HG02623 (cell line): Measurements from ENCODE around the gene MMP27.
"Not testable (repeated sequence)": the region's sequence is repeated elsewhere in the genome, so short reads cannot be mapped to it uniquely, and the experiment has no call there.

ENCODE experiments used
- ATAC-seq: cut with Tn5 transposase; IDR thresholded peaks from one replicate; pipeline ENCODE4 v1.9.1; 2021; ENCODE audit warnings: moderate library complexity; ENCODE audit not compliant: unreplicated experiment

MMP27 gene, protein sequence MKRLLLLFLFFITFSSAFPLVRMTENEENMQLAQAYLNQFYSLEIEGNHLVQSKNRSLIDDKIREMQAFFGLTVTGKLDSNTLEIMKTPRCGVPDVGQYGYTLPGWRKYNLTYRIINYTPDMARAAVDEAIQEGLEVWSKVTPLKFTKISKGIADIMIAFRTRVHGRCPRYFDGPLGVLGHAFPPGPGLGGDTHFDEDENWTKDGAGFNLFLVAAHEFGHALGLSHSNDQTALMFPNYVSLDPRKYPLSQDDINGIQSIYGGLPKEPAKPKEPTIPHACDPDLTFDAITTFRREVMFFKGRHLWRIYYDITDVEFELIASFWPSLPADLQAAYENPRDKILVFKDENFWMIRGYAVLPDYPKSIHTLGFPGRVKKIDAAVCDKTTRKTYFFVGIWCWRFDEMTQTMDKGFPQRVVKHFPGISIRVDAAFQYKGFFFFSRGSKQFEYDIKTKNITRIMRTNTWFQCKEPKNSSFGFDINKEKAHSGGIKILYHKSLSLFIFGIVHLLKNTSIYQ

DNA sequence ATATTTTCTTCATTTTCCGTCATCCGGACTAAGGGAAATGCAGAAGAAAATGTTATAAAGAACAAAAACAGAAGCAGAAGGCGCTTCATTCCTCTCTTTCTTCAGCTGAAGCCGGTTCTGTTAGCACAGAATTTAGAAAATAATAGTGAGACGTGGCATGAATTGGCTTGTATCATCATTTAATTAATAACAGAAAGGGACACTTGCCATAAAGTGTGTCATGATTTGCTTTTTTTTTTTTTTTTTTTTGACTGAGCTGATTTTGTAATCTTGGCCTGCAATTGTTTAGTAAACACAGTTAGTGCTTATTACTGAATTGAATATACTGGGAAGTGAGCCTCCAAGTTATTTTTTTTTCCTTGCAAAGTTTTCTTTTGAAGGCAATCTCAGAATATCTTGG is at the start of gene MMP27:
Gene MMP27 (minus strand): TSS at position 144 of the 400 bp plus-strand sequence. CDS start 55 bp downstream, at position 89.
- ATAC-seq: no peak

- ATAC-seq: no peak
Observed at GRCh38 chr11:102753267-102753666, 47.7 kb upstream of the MMP27 start.

DNA sequence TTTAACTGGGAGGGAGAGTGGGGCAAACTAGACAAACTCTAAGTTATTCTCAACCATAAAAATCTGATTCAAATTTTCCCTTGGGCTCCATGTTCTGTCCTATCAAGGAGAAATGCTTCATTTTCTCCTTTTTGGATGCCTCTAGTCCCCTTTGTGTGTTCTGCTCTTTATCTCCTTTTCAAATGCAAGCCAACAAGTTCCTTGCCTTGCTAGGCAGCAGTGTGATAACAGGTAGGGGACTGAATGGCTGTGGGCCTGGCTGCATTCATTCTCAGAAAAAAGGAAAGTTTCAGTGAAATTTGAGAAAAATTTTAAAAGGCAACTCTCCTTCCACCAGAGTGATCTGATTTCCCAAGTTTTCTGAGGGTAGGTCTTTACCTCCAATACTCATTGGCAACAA is 46.1 kb upstream of the MMP27 start:
- no peak for ATAC-seq

GRCh38 chr11:102749101-102749722 is 43.6 kb upstream of the MMP27 start:
- ATAC-seq: no peak

DNA sequence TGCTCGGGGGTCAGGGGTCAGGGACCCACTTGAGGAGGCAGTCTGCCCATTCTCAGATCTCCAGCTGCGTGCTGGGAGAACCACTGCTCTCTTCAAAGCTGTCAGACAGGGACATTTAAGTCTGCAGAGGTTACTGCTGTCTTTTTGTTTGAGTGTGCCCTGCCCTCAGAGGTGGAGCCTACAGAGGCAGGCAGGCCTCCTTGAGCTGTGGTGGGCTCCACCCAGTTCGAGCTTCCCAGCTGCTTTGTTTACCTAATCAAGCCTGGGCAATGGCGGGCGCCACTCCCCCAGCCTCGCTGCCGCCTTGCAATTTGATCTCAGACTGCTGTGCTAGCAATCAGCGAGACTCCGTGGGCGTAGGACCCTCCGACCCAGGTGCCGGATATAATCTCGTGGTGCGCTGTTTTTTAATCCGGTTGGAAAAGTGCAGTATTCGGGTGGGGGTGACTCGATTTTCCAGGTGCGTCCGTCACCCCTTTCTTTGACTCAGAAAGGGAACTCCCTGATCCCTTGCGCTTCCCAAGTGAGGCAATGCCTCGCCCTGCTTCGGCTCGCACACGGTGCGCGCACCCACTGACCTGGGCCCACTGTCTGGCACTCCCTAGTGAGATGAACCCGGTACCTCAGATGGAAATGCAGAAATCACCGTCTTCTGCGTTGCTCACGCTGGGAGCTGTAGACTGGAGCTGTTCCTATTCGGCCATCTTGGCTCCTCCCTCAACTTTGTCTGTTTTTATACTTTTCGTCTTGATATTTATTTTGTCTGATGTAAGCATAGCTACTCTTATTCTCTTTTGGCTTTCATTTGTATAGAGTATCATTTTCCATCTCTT is 41.4 kb upstream of the MMP27 start:
- not testable (repeated sequence) for ATAC-seq

DNA sequence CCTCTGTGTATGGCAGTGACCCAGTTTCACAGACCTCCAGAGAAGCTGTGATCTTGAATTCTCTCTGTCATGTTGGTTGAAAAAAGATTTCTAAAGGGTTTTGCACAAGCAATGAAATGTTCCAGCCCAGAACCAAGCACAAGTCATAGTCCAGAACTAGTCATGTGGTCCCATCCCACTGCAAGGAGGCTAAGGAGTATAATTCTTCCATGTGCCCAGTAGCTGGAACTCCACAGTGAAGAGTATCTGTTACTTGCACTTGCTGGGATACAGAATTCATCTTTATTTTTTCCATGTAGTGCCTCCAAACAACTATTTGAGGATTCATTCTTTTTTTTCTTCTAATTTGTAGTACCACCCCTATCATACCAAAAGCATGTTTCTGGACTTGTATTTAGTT is 29.1 kb upstream of the MMP27 start:
- no peak for ATAC-seq

DNA sequence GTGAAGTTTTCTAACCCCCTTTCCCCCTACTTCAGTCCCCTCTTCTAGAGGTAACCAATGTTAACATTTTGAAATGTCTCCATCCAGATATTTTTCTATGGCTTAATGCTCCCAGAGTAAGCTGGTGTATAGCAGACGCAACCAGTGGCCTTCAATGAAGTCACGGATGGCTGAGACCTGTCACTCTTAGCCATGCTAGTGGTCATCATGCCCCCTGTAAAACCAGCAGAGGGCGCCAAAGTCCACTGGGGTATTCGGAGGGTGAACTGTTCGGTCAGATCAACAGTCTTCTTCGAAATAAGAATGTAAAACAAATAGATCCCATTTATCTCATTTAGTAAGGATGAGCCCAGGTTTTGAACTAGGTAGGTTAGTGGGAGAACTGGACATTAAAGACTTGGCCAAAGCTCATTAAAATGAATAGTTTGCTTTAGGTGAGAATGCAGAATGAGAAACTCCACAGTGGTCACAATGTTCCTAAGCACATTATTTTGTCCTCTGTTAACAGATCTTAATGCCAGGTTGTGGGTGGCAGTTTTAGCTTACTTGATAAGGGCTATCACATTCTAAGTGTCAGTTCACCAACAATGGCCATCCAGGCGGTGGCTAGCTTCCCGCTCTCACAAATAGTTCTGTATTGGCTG is 27.8 kb upstream of the MMP27 start:
- peak; percentile 81 for ATAC-seq

GRCh38 chr11:102730944-102731343 is 25.4 kb upstream of the MMP27 start:
- ATAC-seq: not testable (repeated sequence)

GRCh38 chr11:102729849-102730815 is 24.6 kb upstream of the MMP27 start:
- ATAC-seq: no peak

GRCh38 chr11:102727890-102728289 is 22.3 kb upstream of the MMP27 start:
- ATAC-seq: no peak

GRCh38 chr11:102724904-102725500 is 19.4 kb upstream of the MMP27 start, which contains the start of gene MMP8:
TSS of gene MMP8 (minus strand) at chr11:102724954. CDS start at chr11:102724855, 99 bp downstream.
- no peak for ATAC-seq

- ATAC-seq: no peak
Observed at GRCh38 chr11:102722821-102723220, 17.3 kb upstream of the MMP27 start.

- no peak for ATAC-seq
Observed at GRCh38 chr11:102719620-102720277, 14.2 kb upstream of the MMP27 start.

DNA sequence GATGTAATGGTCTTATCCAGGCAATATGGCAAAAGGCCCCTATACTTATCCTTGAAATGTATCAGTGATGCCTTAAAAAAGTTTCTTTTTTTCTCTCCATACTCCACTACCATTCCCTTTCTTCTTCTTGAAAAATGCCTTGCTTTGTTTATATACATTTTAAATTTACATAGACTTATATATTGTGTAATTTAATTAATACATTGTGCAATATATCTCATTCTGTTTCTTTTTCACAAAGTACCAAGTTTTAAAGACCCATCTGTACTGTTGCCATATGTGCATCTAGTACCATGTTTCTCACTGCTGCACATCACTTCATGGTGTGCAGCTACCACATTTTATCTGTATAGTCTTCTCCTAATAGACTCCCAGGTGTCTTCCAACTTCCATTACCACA is 11.7 kb upstream of the MMP27 start:
- no peak for ATAC-seq

DNA sequence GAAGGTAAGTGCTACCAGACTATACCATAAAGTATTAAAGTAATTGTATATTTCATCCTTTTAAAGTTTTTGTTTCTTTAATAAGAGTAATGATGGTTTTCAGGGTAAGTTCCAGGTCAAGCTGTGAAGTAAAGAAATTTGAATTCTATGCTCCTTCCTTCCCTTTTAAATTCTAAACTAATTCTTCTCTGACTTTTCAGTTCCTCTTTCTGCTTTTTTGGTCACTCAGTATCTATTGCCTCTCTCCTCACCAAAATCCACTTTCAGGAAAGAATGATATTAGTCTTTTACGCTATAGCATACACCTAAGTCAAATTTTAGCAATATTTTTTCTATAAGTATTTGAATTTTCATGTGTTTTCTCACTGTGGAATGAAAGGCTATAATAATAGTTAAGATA is 11.0 kb upstream of the MMP27 start:
- ATAC-seq: peak; percentile 78

DNA sequence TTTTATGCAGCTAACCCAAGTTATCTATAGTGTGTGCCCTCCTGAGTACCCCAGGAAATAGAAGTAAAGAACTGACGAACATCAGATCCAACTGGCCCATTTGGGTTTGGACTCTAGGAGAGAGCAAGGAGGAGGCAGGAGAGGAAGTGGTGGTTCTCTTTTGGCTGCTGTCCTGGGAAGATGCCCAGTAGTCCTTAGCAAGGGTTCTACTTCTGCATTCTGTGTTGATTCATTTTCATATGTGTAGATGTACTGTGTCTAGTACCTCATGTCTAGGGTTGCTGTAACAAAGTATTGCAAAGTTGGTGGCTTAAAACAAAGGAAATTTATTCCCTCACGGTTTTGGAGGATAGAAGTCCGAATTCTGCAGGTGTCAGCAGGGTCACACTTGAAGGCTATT is 6.6 kb upstream of the MMP27 start:
- no peak for ATAC-seq

- ATAC-seq: no peak
Observed at GRCh38 chr11:102709201-102709945, 3.8 kb upstream of the MMP27 start.

DNA sequence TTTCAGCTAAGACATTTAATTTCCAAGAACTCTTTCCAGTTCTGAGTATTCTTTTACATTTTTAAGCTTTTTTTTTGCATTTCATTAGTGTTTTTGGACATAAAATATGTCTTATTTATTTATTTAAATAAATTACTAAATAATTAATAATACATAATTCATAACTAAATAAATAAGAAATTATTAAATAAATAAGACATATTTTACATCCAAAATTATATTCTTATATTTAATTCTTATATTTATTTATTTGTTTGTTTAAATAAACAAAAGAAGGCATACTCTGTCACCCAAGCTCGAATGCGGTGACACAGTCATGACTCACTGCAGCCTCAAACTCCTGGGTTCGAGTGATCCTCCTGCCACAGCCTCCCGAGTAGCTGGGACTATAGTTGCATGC is 3.1 kb upstream of the MMP27 start:
- ATAC-seq: no peak
